NCI-H187 treated with DMSO at 0.1 percent for 48 hours (cell line): ENCODE measurements around the gene PDPK1.
"Not testable (repeated sequence)": the region's sequence is repeated elsewhere in the genome, so short reads cannot be mapped to it uniquely, and the experiment has no call there.

Experiments
- DNase-seq: peaks from one replicate; lab custom pipeline; 2025; lab: John Stamatoyannopoulos, UW

Gene PDPK1

DNA sequence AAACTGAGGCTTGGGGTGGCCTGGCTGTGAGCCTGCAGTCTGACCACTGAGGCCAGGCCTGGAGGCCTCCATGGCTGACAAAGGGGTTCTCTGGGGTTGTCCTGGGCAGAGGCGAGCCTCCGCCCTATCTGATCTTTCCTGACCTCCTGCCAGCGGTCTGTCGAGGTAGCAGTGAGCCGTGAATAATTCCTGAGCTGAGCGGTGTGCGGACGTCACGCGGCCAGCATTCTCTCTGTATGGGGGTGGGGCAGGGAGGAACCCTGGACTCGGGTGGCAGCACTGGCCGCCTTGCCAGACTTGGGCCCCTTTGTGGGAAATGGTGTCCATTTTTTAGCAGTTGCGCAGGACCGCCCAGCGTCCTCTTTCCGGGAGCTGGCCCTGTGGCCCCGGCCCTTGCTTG is 74.1 kb downstream of the PDPK1 start:
- not testable (repeated sequence) for DNase-seq

DNA sequence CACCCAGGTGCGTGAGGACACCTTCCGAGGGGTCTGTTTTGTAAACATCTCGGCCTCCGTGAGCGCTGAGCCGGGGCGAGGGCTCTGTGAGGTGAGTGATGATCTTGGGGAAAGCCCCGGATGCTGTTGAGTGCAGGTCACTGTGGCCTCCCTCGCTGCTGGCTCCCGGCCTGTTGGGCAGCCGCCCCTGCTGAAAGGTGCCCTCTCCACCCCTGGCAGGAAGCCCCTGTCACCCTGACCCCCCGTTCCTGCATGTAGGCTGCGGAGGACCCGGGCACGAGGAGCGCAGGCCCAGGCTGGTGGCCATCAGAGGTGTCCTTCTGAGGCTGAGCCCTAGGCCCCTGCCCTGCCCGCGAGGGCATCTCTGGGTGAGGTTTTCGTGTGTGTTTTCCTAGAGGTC is 75.4 kb downstream of the PDPK1 start:
- not testable (repeated sequence) for DNase-seq

DNA sequence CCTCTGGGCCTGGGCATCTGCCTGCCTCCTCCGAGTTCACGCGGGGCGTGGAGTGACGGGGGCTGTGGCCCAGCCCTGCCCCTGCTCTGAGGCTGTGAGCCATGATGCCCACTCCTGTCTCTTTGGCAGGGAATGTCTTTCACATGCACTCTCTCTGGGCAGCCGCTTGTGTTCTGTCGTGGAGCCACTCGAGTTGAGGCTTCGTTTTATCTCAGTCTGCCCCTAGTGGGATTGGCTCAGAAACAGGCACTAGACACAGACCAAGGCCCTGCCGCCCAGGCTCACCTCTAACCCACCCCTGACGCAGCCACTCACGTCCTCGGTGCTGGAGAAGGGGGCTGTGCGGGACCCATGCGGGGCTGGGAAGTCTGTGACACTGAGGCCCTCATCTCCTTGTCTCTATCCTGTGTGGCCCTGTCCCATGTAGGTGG is 77.0 kb downstream of the PDPK1 start:
- no peak for DNase-seq

DNA sequence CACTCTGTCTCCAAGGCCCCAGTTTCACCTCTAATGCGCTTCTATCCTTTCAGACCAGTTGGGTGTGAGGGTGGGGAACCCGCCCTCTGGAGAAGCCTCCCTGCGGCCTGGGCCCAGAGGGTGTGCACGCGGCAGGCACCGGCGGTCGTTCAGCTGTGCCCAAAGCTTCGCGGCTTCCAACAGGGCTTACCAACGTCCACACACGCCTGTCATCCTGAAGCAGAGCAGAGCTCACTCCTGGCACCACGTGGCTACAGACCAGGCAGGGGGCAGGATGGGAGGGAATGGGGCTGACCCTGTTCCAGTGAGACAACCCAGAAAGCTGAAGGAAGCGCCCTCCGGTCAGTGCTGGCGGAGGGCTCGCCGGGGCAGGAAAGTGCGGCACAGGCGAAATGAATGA is 81.1 kb downstream of the PDPK1 start:
- not testable (repeated sequence) for DNase-seq

DNA sequence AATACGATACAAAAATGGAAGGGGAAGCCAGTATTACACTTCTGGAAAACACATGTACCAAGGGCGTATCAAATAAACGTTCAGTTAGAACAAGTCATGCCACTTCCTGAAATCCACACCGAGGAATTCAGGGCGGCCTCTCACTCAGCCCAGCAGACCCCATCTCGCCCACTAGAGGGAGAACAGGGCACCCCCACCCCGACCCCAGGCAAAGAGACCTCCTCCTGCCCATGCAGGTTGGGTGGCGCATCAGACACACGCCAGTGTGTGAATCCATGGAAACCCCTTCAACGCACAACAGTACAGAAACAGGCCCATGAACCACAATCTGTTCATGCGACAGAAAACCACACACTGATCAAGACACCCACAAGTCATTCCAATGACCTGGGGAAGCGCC is 81.8 kb downstream of the PDPK1 start:
- DNase-seq, result not testable (repeated sequence)

DNA sequence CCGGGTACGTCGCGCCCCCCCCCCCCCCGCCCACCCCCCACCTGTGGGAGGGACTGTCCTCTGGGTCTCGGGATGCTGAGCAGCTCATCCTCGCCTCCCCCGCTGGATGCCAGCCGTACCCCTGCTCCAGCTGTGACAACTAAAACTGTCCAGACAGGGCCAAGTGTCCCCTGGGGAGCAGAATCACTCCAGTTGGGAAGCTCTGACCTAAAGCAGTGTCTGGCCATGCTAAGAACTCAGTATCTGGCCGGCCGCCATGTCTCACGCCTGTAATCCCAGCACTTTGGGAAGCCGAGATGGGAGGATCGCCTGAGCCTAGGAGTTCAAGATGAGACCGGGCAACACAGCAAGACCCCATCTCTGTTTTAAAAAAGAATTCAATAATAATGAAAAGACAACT is 83.0 kb downstream of the PDPK1 start:
- not testable (repeated sequence) for DNase-seq

DNA sequence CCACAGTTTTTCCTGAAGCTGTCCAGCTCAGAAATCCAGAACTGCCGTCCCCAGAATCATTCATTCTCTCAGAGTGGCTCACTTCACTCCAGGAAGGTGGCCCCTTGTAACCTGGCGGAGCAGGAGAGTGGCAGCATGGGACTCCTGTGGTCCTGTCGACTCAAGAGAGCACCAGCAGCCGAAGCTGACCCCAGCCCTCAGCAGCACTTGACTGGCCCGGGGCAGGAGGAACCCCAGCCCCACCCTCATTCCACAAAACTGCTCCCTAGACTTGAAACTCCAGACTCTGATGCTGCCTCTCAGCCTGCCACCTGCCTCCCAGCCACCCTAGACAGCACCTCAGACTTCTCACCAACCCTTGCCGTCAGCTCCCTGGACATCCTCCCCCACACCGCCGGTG is 83.6 kb downstream of the PDPK1 start:
- not testable (repeated sequence) for DNase-seq

DNA sequence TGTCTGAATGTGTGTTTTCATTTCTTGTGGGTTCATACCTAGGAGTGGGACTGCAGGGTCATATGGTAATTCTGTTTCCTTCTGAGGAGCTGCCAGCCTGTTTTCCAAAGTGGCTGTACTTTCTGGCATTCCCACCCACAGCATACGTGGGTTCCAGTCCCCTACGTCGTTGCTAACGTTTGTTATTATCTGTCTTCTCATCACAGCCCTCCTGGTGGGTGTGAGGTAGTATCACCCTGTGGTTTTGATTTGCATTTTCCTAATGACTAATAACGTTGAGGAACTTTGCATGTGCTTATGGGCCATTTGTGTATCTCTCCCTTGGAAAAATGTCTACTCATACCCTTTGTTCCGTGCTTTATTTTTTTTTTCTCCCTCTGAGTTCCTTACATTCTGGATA is 89.3 kb downstream of the PDPK1 start:
- not testable (repeated sequence) for DNase-seq

DNA sequence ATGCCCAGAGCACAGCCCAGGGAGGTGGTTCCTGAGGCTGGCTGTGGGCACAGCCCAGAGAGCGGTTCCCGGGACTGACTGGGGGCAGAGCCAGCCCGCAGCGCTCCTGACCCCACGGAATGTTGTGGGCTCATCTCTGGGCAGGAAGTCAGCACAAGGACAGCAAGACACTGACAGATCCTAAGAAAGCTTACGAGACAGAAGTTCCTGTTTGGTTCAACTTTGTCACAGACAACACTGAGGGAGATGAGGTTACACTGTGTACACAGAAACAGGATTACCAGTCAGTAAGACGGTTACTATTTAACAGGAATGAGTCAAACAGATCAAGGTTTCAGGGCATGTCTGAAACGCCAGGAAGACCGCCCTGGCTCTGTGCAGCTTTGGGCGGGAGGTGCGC is 93.4 kb downstream of the PDPK1 start:
- DNase-seq, result not testable (repeated sequence)

DNA sequence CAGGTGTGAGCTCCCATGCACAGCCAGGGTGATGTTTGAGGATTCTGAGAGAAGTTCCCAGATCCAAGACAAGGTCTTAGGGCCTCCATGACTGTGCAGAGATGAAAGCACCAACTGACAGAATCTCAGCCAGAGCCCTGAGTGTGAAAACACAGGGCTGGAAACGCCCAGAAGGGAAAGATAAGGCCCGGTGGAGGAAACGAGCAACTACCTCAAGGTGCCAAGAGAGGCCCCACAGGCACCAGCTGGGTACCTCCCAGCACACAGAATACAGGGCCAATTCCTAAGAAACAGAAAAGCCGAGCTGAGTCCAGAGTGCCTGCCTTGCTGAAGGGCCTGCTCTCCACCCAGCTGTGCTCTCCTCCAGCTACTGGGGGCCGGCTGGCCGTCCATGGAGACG is 94.5 kb downstream of the PDPK1 start:
- DNase-seq, result not testable (repeated sequence)

DNA sequence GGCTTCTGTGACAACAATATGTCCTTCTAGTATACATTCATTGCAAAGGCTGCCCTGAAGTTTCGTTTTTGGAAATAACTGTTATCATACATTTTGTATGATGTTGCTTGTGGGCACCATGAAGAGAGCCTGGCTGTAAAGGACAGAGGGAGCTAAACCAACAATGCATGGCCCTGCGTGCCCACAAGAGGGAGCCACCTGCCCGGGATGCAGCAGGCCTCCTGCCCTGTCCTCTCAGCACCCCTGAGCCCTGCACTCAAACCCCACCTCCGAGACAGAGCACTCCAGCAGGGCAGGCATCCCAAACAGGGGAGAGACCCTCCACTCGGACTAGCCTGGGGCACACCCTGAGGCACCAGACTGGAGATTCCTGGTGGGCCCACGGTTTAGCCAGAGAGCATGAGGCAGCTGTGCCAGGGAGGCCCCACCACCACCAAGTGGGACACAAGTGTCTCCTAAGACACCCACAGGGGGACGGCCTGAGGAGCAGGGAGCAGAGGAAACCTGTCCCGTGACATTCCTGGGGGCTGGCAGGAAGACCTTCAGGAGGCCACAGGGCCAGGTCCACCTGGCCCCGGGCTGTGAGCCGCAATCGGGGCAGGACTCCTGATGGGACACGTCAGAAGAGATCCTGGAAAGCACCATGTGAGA is 101.4 kb downstream of the PDPK1 start:
- not testable (repeated sequence) for DNase-seq

DNA sequence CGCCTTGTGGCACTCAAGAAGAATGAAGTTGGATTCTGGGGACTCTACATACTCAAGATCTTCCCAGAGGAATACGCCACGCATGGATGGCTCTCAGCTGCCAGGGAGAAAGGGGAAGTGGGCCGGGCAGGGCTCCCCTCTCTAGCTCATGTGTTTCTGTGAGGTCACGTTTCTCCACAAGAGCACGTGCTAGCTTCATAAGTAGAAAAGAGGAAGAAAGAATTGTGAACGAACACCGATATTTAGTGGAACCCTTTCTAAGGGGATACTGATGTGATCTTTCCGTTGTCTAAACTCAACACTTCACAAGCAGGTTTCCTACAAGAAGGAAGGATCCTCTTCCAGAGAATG is 101.9 kb downstream of the PDPK1 start:
- not testable (repeated sequence) for DNase-seq

DNA sequence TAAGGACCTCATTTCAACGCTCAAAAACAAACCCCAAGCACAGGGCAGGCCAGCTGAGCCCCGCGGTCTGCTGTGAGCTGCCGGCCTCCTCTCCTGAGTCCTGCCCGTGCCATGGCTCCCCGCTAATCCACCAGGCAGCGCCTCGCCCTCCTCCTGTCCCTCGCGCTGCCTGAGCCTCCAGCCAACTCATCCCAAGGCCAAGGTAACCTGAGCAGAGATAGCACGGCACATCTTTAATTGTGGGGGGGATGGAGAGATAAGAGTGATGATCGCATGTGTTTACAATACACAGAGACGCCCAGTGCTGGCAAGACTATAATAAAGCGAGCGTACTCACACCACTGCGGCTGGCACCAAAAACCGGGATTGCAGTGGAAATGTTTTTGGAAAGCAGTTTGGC is 104.7 kb downstream of the PDPK1 start:
- DNase-seq, result not testable (repeated sequence)

DNA sequence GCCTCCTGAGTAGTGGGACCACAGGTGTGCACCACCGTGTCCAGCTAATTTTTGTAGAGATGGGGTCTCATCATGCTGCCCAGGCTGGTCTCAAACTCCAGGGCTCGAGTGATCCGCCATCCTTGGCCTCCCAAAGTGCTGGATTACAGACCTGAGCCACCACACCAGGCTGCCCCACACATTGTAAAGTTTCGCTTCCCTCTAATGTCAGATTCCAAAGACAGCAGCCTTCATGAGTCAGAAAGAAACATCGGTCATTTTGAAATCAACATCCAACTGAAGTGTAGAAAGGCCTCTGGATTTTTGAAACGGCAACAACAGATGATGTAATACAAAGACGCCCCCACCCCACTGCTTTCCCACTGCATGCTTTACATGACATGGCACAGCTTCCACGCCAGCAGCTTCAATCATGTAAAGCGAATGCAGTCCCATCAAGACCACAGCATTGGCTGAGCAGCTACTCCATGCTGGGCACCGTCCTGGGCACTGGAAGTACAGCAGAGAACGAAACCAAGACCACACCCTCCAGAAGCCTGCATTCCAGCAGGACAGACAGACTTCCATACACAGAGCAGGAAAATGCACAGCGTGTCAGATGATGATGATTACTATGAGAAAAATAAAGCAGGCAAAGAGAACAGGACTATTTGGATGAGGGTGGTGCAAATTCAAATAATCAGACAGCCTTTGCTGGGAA is 107.1 kb downstream of the PDPK1 start:
- not testable (repeated sequence) for DNase-seq

DNA sequence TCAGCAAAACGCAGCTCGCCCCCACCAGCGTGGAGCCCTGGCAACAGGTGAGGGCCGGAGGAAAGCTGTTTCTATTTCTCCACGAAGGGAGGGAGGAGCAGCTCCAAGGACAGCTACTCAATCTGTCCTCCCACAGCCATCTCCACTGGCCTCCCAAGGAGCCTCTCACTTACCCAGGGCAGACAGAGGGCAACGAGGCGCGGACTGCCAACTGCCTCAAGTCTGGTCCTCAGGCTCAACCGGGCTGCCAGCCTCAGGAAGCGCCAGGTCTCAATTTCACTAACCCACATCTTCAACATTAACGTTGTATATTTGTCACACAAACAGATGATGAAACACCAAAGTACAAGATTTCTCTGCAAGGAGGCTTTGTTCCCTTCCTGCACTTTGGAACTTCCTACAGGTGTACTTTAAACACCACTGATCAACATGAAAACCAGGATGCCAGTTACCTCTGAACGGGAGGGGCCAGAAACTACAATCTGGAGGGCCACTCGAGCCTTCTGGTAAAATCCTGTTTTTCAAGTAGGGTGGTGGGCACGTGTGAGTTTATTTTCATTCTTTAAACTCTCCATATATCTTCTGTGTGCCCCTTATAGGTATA is 113.5 kb downstream of the PDPK1 start:
- DNase-seq, result not testable (repeated sequence)
